Ascending aorta (tissue), 2 donors: ENCODE measurements around the gene TEC. TPM values are rescaled to one million over a fixed set of nuclear protein-coding genes. Genes with fewer than 3 reads are reported as not detected.

Experiments used
- DNase-seq, 2 donors: peaks; one replicate each; pipeline ENCODE4 v3.0.0-alpha.2; 2019; ENCODE audit warnings: low spot score in 2 of 2
- H3K27ac ChIP-seq, 2 donors: fragments of 200-600 bp; sonication (generic); one replicate each; pipeline ENCODE4 v1.5.1; 2016 to 2017; ENCODE audit warnings: mild to moderate bottlenecking in 1 of 2
- H3K27me3 ChIP-seq: fragments of 200-600 bp; sonication (generic); one replicate; pipeline ENCODE4 v1.5.1; 2017
- H3K36me3 ChIP-seq, 2 donors: fragments of 200-600 bp; sonication (generic); one replicate each; pipeline ENCODE4 v1.5.1; 2016
- H3K4me1 ChIP-seq, 2 donors: fragments of 200-600 bp; sonication (generic); one replicate each; pipeline ENCODE4 v1.5.1; 2016 to 2017; ENCODE audit warnings: mild to moderate bottlenecking in 1 of 2
- H3K4me3 ChIP-seq, 2 donors: fragments of 200-600 bp; sonication (generic); one replicate each; pipeline ENCODE4 v1.5.1; 2016 to 2017; ENCODE audit warnings: mild to moderate bottlenecking in 1 of 2
- H3K9me3 ChIP-seq, 2 donors: fragments of 200-600 bp; sonication (generic); one replicate each; pipeline ENCODE4 v1.5.1; 2016
- CTCF ChIP-seq, 3 experiments: fragments of 200-600 bp in 2 of 3; fragments of 450-650 bp in 1 of 3; sonication (generic) in 2 of 3; IDR thresholded peaks; one replicate each; pipeline ENCODE4 v1.5.1; 2016 to 2019; ENCODE audit warnings: antibody characterized with exemption in 3 of 3, mild to moderate bottlenecking in 1 of 3, moderate library complexity in 1 of 3
- intact Hi-C: fragments of 100-400 bp; cut with DNase I; formaldehyde crosslinking; loops from one replicate; pipeline ENCODE4 v1.15.1; 2023
- total RNA-seq: library from RNA; depleted of rRNA; stranded (reverse); fragments of >200 nt; gene quantifications from one replicate; pipeline ENCODE4 v1.1.0, GENCODE V29; 2016

Gene TEC
- total RNA-seq, 1 donor from 2014 or later: 4.5 TPM

DNA sequence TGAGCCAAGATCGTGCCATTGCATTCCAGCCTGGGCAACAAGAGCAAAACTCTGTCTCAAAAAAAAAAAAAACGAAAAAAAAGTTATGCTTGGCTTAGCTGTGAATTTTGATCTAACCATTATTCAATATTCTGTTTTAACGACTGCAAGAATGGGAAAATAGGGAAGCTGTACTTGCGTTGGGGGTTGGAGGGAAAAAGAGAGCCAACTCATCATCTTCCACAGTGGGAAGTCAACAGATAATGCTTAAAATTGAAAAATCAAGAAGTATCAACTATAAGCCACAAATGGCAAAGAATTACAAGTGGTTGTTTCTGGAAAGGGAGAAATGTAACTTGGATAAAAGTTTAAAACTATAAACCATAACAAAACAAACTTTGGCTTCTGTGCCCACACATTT, 2.9 kb downstream of the TEC start:
- Histone ChIP-seq H3K4me1 (peaks cover 0 to 3% of the 10 kb centered on the region in 2 donors), H3K27ac (no peak overlapping the region), H3K4me3 (no peak overlapping the region), H3K27me3 (no peaks in the 10 kb centered on the region), H3K9me3 (no peaks in the 10 kb centered on the region), H3K36me3 (no peaks in the 10 kb centered on the region)
- DNase-seq: no peak
- TF ChIP-seq CTCF (IDR thresholded peaks at IDR 0.05): no peak
- intact Hi-C loops: no loop called here

DNA sequence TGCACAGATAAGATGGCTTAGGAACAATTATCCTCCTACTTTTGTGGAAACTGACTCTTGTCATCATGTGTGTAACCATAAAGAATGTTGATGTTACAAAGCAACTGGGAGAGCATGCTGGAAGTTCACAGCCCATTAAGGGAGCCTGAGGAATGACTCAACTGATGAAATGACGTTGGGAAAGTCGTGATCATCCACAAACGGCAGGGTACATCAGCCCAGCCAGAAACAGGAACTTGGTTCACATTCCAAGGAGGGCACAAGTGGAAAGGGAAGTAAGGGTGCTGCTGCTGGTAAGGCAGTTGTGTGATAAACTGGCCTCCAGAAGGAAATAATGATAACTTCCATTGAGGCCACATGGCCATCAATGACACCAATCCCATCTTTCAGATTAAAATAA, 6.7 kb downstream of the TEC start:
- intact Hi-C loops: no loop called here

DNA sequence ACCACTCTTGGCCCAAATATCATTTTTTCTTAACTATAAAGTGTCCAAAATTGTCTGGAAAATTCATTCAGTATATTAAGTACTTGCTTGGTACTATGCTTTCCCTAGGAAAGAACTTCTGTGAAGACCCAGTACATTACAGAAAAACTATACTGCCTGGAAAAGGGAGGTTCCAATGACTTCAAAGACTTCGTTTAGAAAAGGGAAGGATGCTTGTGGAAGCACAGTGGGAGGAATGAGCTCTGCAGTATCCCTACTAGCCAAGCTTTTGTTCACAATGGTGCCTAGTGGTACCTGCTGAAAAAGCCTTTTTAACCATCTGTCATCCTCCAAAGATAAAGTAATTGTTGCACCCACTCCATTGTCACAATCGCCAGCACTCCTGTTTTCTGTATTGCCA, 7.2 kb downstream of the TEC start:
- no peak for DNase-seq
- H3K27me3 ChIP-seq: no peaks in the 10 kb centered on the region
- intact Hi-C loops: no loop called here
- H3K4me3 ChIP-seq: no peak overlapping the region
- no peak overlapping the region for H3K27ac ChIP-seq
- no peaks in the 10 kb centered on the region for H3K4me1 ChIP-seq
- no peak for TF ChIP-seq CTCF (IDR thresholded peaks at IDR 0.05)
- H3K9me3 ChIP-seq: no peaks in the 10 kb centered on the region
- no peaks in the 10 kb centered on the region for H3K36me3 ChIP-seq

More for the DNA sequence above, 6.7 kb downstream of the TEC start:
- Histone ChIP-seq H3K27me3 (no peaks in the 10 kb centered on the region), H3K27ac (no peak overlapping the region), H3K9me3 (no peaks in the 10 kb centered on the region), H3K4me1 (no peaks in the 10 kb centered on the region), H3K4me3 (no peak overlapping the region), H3K36me3 (no peaks in the 10 kb centered on the region)
- DNase-seq: no peak
- TF ChIP-seq CTCF (IDR thresholded peaks at IDR 0.05): no peak

DNA sequence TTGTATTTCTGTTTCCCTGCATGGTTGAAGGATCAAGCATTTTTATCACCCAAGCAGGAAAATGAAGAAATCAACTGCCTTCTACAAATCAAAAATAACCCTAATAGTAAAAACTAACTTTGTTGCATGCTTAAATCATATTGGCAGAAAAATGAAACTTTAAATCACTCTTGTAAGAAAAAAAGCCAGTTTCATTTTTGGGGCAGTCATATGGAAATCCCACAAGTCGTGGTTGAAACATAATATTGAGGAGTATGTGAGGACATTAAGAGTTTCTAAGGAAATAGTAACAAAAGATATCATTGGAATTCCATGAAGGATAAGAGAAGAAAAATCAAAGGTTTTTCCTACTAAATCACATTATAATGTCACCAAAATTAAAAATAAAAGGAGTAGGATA, 8.4 kb downstream of the TEC start:
- no peak overlapping the region for H3K27ac ChIP-seq
- H3K4me1 ChIP-seq: no peaks in the 10 kb centered on the region
- TF ChIP-seq CTCF (IDR thresholded peaks at IDR 0.05): no peak
- no peaks in the 10 kb centered on the region for H3K9me3 ChIP-seq
- no peaks in the 10 kb centered on the region for H3K36me3 ChIP-seq
- intact Hi-C loops: no loop called here
- H3K27me3 ChIP-seq: no peaks in the 10 kb centered on the region
- DNase-seq: no peak
- H3K4me3 ChIP-seq: no peak overlapping the region

DNA sequence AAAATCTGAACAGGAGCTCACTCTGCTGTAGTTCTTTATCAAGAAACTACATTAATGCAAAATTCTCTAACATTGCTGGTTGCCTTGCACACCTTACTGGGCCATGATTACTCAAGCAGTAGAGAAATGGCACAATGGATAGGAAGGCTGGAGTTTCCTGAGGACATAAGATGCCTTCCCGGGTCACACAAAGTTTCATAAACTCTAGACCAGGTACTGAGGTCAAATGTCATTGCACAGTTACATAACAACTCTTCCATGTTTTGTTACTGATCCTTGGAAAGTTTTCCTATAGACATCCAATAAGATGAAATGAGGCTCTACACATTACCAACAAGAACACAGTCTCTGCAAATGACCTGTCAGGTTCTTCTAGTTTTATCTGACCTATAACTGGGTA, 9.9 kb downstream of the TEC start:
- DNase-seq: no peak
- intact Hi-C loops: no loop called here
- Histone ChIP-seq H3K27me3 (no peaks in the 10 kb centered on the region), H3K27ac (no peak overlapping the region), H3K9me3 (no peaks in the 10 kb centered on the region), H3K4me1 (no peaks in the 10 kb centered on the region), H3K4me3 (no peak overlapping the region), H3K36me3 (no peaks in the 10 kb centered on the region)
- no peak for TF ChIP-seq CTCF (IDR thresholded peaks at IDR 0.05)

DNA sequence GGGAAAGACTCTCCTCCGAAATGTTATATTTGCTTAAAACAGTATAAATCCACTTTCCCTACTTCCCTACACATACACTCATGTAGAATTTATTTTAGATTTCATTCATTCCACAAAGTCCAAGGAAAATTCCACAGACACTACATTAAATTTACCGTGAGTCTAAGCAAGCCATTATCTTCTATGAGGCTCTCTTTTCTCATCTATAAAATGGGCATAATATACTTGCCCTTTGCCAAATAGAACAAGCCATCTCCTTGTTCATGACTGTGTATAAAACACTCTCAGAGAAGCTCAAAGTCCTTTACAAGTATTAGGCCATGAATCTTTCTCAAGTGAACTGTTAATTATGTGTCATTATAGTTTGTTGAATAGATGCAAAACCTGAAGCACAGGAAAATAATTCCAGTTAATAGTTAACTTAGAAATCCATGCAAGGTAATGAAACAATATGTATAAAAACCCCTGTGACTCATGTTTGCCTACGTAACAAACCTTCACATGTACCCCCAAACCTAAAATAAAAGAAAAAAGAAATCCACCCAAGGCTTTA, 10.7 kb downstream of the TEC start:
- Histone ChIP-seq H3K27ac (no peak overlapping the region), H3K36me3 (no peaks in the 10 kb centered on the region), H3K4me1 (no peaks in the 10 kb centered on the region), H3K4me3 (no peak overlapping the region), H3K27me3 (no peaks in the 10 kb centered on the region), H3K9me3 (no peaks in the 10 kb centered on the region)
- intact Hi-C loops: no loop called here
- no peak for TF ChIP-seq CTCF (IDR thresholded peaks at IDR 0.05)
- no peak for DNase-seq
